ENCODE data around the gene JAK3.

JAK3 gene

DNA sequence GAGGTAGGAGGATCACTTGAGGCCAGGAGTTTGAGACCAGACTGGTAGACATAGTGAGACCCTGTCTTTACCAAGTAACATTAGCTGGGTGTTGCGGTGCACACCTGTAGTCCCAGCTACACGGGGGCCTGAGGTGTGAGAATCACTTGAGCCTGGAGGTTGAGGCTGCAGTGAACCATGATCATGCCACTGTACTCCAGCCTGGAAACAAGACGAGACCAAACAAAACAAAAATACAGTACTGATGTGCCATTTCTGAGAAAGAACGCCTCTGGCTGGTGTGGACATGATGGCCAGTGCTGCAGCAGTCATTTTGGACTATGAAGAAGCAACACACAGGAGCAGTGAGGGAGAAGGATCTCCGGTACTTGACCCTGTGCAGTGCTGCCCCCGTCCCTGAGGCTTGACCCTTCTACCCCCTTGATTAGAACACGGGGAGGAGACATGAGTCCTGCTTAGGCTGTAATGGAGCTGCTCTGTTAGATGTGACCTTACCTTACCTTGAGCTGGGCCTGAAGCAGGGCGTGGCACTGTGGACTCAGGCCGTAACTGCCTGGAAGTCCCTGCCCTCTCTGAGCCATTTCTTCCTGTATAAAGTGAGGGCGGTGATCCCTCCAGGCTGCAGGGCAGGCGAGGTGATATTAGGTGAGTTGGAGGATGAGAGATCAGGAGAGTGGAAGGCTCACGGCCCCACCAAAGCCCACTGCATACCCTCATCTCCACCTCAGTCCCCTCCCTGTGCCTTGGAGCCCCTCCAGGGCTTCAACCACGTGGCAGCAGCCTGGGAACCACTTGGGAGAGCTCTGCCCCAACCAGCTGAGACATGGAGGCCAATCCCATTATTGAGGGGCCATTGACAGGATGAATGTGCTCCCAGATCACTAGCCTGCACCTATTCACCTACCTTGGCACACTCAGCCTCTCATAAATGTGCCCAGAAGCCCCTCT lies 17.9 kb upstream of the JAK3 start:
- DNase-seq: no peak

DNA sequence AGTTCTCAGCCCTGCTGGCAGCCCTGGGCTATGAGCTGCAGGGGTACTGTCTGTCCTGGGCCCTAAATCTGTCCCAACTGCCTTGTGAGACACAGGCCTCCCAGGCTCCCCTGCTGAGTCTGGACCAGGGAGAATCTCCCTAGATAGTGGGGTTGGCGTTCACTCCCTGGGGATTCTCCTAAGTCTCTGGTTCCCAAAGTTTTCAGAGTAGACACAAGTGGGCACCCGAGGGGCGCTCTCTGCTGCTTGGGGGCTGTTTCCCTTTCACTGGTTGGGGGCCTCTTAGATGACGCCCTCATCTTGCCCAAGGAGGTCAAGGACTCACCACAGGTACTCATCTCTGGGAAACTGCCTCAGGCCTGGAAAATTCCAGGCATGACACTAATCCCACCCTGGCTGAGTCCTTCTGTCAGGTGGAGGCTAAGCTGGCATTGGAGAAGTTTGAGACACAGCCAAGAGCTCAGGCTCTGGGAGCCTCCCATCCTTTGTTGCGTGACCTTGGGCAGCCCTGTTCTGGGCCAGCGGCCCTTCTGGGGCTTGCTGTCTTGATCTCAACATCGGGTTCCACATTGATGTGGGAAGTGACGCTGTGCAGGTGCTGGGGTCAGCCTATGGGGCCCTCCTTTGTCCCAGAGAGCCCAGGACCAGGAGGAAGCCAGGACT lies 15.9 kb upstream of the JAK3 start:
- no peak for DNase-seq

DNA sequence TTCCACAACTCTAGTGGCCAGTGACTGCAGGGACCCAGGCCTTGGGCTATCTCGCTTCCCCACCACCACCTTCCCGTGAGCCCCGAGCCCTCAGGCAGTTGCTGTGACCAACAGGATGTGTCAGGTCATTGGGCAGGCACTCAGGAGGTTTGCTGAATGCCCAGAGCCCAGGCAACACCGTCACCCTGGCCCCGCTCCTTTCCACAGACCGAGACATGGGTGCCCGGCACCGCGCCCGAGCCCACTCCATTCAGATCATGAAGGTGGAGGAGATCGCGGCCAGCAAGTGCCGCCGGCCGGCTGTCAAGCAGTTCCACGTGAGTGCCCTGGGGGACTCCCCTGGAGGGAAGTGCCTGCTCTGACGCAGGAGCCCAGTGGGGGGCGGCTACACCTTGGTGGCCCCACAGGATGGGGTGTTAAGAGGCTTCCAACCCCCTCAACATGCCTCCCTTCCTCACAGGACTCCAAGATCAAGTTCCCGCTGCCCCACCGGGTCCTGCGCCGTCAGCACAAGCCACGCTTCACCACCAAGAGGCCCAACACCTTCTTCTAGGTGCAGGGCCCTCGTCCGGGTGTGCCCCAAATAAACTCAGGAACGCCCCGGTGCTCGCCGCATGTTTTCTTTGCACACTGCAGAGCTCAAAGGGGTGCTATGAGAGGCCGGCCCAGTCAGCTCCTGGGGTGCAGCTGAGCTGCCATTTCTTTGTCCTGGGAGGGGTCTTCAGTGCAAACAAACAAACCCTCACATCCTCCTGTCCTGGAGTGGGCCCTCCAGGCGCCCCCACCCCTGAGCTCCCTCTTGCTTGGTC lies 15.1 kb upstream of the JAK3 start:
- DNase-seq: no peak

DNA sequence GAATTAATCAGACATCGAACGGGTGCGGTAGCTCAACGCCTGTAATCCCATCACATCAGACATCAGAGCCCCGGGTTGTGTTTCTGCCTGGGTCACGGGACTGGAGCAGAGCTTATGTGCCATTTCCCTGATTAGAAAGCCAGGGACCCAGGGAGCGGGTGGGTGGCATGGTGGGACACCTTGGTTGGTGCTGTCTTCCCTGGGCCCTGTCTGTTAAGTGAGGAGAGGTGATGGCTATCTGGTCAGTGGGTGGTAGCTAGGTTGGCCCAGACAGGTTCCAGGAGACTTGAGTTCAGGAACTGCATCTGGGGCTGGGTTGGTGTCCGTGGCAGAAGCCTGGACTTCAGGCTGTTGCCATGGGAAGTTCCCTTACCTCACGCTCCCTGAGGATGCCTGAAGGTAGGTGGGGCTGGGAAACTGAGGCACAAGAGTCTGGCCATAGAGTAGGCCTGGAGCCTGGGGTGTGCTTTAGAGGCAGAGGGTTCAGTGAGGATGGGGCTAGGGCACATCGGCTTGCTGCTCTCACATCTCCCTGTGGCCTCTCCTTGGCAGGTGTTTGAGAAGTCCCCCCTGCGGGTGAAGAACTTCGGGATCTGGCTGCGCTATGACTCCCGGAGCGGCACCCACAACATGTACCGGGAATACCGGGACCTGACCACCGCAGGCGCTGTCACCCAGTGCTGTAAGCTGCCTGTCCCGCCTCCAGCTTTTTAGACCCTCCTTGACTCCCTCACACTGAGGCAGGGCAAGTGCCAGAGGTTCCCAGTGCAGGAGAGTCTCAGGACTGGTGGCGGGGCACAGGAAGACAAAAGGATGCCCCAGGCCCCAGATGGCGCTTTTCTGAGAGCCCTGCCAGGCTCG lies 14.0 kb upstream of the JAK3 start:
- DNase-seq: no peak

DNA sequence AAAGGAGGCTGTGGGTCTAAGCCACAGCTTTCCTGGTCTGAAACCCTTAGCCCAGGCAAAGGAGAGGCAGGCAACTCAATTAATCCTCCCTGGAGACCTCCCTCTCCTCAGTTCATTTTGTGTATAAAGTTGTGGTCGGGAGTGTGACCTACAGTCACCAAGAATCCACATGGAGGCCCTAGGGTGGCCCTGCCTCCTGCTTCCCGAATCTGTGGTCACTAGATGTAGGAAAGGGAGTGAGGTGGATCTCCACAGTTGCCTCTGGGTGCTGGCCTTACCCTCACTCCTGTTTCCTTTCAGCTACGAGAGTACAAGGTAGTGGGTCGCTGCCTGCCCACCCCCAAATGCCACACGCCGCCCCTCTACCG lies 13.2 kb upstream of the JAK3 start:
- no peak for DNase-seq

DNA sequence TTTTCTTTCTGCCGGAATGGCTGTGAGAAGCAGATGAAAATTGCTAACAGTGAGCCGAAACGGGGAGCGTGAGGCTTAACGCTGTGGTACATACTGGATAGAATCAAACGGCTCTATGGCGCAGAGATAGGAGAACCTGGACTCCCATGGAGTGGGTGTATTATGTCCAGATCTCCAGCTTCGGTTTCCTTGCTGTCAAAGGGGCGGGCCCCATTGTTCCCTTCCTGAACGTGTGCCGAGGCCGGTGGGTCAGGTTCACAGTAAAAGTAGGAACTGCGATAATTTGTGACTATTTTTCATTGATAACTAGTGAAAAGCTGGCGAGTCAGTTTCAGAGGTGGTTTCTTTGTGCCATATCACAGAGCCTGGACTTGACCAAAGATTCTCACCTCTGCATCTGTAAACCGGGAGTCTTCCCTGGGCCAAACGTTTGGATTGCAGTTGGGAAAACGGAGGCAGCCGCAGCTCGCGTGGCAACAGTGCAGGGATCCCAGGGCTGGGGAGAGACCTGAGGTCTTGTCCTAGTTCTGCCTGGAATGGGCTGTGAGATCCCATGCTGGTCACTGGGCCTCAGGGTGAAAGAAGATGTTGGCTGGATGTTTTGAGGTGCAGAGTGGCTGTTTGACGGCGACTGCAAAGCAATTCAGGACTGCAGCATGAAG lies 12.7 kb upstream of the JAK3 start:
- DNase-seq: no peak

DNA sequence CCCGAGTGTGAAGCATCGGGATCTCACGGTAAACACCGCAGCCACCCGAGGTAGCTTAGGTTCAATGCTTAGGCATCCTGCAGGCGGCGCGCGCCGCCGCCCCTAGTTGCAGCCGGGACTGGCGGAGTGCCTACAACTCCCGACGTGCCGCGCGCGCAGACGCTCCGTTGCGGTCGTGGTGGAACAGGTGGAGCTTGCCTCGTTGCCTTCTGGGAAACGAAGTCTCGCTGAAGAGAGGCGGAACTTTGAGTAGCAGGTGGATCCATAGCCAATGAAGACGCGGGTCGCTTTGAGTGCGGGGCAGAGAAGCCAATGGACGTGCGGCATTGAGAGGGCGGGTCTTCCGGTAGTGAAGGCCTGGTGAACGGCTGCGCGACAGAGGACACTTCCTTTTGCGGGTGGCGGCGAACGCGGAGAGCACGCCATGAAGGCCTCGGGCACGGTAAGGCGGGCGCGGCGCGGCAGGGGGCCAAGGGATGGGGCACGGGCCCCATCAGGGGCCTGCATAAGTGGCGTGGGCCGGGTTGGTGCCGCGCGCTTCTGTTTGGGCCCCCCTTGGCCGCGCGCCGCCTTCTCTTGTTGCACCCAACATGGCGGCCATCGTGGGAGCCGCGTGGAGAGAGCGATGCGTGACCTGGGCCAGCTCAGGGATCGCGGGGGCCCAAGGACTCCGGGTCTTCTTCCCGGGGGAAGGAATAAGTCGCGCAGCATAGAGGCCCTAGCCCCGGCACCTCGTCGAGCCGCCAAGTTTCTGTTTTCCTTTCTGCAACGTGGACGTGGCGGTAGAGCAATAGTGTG lies 11.9 kb upstream of the JAK3 start, which contains the start of gene RPL18A:
Gene RPL18A, plus strand, starts transcription at position 378 of the 798 bp plus-strand sequence. Its CDS starts 47 bp downstream, at position 425.
- peak; percentile 97 to 100 (median 99) for DNase-seq

DNA sequence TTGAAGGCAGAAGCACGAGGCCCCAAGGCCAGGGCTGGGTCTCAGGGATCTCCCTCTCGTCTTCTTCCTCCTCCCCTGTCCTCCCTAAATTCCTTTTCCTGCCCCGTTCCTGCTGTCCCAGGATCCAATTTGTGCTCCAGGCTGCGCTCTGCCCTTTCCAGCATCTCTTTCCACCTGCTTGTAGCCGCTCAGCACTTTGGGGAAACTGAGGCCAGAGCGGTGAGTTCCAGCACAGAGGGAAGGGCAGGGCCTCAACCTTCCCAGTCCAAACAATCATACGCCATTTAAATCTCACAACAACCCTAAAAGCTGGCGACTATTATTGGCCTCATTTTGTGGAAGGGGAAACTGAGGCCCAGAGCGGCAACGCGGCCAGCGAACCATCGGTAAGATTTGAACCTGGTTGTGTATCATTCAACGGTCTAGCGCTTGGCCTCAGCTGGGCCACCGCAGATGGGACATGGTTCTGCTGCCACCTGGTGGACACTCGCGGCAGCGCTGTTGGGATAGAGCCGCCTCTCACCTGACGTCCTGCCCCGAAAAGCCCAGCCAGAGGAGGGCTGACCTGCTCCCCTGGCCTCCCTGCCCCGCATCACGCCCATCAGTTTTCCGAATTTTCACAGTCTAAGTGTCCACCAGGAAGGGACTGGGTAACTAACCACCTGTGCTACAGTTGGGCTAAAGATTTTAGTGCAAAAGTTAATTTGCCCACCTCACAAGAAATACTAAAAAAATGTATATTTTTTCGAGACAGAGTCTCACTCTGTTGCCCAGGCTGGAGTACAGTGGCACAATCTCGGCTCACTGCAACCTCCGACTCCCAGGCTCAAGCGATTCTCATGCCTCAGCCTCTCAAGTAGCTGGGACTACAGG lies 7.7 kb upstream of the JAK3 start:
- DNase-seq: peak; percentile 69 to 93 (median 81)

DNA sequence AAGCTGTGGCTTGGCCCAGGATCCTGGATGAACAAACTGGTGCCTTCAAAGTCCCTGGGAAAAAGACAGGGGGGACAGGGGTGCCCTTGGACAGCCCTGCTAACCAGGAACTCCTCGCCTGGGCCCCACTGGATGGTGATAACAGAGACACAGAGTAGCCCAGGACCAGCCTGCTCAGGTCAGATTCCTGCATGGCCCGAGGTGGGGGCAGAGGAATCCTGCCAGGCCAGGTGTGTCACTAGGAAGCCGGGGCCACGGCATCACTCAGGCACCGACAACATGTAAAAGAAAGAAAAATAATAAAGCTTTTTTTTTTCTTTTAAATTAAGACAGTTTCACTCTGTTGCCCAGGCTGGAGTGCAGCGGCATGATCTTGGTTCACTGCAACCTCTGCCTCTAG lies 6.3 kb upstream of the JAK3 start:
- DNase-seq: no peak

DNA sequence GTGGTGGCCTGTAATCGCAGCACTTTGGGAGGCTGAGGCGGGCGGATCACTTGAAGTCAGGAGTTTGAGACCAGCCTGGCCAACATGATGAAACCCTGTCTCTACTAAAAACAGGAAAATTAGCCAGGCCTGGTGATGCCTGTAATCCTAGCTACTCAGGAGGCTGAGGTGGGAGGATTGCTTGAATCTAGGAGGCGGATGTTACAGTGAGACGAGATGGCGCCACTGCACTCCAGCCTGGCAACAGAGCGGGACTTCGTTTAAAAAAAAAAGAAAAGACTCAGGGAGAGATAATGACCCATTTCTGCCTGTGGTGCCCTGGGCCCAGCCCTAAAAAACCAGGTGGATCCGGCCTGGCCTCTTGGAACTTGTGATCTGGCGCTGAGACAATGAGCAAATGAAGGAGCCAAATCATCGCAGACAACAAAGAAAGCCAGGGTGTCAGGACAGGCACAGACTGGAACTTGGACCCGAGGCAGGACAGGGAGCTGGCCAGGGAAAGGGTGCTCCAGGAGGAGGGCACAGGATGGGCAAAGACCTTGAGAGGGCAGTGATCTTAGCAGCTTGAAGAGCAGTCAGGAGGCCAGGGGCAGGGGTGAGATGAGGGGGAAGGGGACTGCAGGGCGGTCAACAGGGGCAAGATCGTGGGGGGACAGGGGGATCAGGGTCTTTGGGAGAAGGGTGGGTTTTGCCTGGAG lies 962 bp upstream of the JAK3 start:
- DNase-seq: no peak

DNA sequence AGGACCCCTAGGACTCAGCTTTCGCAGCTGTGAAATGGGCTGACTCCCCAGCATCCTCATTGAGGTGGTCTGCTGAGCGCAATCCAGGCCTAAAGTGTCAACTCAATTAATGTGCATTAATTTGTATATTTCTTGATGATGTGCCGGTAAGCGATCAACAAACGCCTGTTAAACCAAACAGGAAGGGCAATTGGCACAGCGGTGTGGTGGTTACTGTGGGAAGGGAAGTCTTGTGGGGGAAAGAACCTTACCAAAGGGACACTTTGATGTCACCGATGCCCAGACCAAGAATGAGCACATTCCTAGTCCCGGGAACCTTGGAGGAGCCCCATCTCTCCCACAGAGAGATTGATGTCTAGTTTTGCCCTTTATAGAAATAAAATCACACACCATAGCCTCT lies 1.6 kb downstream of the JAK3 start:
- peak in 3 of 5 experiments; percentile 44 to 71 (median 68) for DNase-seq

DNA sequence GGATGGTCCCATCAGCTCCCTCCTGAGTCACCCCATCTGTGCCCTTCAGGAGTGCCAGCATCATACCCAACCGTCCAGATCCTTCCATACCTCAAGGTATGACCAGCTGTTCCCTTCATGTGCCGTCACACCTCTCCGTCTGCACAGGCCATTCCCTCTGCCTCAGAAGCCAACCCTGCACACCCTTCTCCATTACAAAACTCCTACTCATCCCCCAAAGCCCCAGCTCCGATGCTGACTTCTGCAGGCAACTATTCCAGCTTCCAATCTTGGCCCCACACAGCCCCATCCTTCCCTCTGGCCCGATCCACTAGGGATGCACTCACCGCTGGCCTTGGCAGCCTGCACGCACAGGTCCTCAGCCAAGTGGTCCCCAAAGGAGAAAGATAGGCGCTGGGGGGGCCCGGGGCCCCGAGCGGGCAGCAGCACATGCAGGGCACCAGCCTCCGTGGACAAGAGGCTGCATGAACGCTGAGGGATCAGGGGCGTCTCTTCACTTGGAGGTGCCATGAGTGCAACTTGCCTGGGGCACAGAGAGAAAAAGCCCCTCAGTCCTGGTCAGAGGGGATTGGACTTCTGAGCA lies 3.8 kb downstream of the JAK3 start:
- DNase-seq: no peak

DNA sequence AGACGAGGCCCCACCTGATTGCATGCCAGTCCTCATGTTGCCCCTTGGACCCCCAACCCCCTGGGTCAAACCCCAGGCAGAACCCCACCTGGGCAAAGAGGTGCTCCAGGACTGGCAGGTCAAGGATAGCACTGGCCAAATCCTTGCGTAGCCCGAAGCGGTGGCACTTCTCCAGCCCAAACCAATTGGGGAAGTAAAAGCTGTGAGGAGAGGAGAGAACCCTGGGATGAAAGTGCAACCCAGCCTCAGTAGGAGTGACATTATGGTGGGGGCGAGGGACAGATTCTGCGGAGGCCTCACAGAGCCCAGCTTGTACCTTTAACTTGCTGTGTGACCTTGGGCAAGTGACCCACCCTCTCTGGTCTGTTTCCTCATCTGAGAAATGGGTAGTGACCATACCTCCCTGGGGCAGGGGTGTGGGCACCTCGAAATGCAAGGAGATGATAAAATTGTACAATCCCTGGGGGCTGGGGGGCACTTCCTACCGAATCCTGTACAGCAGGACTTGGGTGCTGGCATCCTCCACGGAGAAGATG lies 4.4 kb downstream of the JAK3 start:
- DNase-seq: no peak

DNA sequence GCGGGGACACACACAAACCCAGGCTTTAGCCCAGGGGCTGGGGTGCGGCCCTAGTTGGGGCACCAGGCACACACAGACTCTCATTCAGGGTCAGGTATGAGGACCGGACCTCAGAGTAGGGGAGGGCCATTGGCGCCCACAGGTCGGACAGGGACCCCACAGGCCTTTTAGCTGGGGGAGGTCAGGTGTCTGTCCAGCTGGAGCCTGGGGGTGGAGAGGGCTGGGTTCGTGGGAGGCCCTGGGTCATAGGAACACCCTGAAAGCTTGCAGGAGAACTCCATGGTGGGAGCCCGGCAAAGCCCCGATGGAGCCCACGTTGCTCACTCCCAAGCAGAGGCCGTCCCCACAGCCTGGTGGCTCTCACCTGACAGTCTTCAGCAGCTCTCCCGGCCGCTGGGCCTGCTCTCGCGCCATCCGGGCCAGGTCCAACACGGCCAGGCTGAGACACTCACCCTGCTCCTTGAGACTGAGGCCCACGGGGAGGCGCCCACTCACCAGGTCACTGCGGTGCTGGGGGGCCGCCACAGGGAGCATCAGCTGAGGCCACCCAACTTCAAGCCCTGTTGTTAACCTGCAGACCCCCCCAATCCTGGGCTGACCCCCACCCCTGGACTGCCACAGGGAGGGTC lies 5.0 kb downstream of the JAK3 start:
- no peak for DNase-seq

DNA sequence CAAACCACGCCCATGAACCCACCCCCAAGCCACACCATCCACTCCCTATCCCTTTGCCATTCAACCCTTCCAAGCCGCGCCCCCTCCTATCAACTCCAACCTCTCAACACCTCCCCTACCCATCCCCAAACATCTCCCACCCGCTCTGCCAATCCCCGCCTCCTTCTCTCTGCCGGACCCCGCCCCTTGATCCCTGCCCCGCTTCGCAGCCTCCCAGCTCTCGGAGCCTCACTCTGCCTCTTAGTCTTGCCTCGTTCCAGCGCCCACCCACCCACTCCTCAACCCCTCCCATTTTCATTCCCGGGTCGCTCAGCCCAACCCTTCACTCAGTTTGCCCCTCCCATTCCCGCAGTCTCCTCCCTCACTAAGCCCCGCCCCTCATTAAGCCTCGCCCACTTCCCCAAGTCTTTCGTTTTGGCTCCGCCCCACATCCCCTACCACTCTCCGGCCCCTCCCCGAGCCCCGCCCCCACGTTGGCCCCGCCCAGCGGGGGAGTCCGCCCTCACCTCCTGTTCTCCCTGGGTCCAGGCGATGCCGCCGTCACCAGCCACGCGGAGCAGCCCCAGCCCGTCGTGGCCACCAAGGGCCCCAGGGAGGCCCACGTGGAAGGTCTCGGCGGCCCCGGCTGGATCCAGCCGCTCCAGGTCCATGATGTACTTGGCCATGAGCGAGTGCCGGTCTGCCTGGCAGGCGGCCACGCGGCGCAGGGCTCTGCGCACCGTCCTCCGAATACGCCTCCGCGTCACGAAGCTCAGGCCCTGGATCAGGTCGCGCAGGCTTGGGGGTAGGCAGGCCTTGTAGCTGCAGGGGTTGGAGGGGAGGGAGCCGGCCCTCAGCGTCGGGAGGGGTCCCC lies 5.7 kb downstream of the JAK3 start:
- peak in 3 of 5 experiments; percentile 38 to 61 (median 51) for DNase-seq

DNA sequence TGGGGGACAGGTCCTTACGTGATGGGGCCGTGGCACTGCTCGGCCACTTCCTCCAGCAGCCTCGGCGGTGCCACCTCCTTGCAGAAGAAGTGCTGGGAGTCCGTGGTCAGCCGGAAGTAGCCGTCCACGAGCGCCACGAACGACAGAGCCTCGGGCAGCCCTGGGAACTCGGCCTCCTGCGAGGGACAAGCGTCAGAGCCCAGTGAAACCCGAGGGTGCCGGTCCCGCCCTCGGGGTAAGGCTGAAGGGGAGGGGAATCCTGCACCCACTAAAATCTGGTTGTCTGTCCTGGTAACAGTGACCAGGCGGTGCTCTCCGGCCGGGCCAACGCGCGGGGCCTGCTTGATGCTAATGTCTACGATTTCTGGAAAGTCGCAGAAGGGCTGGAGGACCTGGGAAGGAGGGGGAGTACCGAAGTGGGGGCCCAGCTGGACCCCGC lies 6.4 kb downstream of the JAK3 start:
- DNase-seq: no peak

DNA sequence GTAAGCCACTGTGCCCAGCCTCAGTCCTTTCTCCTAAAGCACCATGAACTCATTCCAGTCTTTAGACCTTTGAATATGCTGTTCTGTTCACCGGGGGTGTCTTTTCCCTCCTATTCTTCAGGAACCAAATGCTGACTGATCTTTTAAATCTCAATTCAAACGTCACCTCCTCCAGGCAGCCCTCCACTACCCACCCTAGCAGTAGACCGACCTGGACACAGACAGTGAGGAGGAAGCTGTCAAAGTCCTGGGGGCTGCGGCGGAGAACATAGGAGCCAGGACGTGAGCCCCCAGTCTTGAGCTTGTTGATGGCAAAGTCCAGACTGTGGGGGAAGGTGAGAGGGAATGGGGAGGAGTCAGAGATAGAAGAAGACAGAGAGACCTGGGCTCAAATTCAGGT lies 7.8 kb downstream of the JAK3 start:
- DNase-seq: no peak
